SK-N-SH (cell line): Measurements from ENCODE around the gene MANEAL. TPM values are rescaled to one million over a fixed set of nuclear protein-coding genes. Genes with fewer than 3 reads are reported as not detected.

ENCODE experiments used
- CTCF ChIA-PET: fragments of 300-600, 350-600 bp; formaldehyde crosslinking; extraction: SDS; loops from one replicate; lab custom pipeline; 2021; lab: Yijun Ruan, JAX
- POLR2A ChIA-PET: fragments of 350-600 bp; sonication (Branson Sonifier 250); formaldehyde crosslinking; extraction: SDS; loops from one replicate; lab custom pipeline; 2020; ENCODE audit warnings: antibody characterized with exemption, inconsistent platforms; lab: Yijun Ruan, JAX
- DNase-seq: peaks from one replicate; pipeline ENCODE4 v3.0.0; 2012
- H2AFZ ChIP-seq: fragments of 200-600 bp; sonication (generic); 2 replicates; pipeline ENCODE4 v1.8.1; 2016; ENCODE audit warnings: antibody characterized with exemption, mild to moderate bottlenecking, low read depth
- H3F3A ChIP-seq: fragments of 200-600 bp; sonication (generic); replicated peaks from 2 replicates; pipeline ENCODE3; 2016; ENCODE audit warnings: antibody characterized with exemption, mild to moderate bottlenecking; ENCODE audit not compliant: insufficient read depth
- H3K27ac ChIP-seq, 2 experiments: fragments of 200-500 bp in 1 of 2; fragments of 200-600 bp in 1 of 2; sonication (Bioruptor generic) in 1 of 2; sonication (generic), shearing (Covaris generic) in 1 of 2; 2 replicates each; pipeline versions ENCODE4 v1.5.1 to v1.6.1; 2014 to 2016; ENCODE audit warnings: low read depth in 2 of 2, inconsistent platforms in 1 of 2, low read length in 1 of 2, mild to moderate bottlenecking in 1 of 2, mixed read lengths in 1 of 2
- H3K27me3 ChIP-seq: fragments of 200-600 bp; sonication (generic), shearing (Covaris generic); 2 replicates; pipeline ENCODE4 v1.6.1; 2016; ENCODE audit warnings: mixed run types; ENCODE audit not compliant: insufficient read depth
- H3K36me3 ChIP-seq, 2 experiments: fragments of 200-500 bp in 1 of 2; fragments of 200-600 bp in 1 of 2; sonication (Bioruptor generic) in 1 of 2; sonication (generic) in 1 of 2; replicated peaks in 1 of 2; 2 replicates each; pipeline versions ENCODE3 to v1.5.1; 2014 to 2016; ENCODE audit warnings: low read length in 1 of 2, mild to moderate bottlenecking in 1 of 2; ENCODE audit not compliant: insufficient read depth in 2 of 2, control insufficient read depth in 1 of 2
- H3K4me1 ChIP-seq, 2 experiments: fragments of 200-500 bp in 1 of 2; fragments of 200-600 bp in 1 of 2; sonication (Bioruptor generic) in 1 of 2; sonication (generic), shearing (Covaris generic) in 1 of 2; 2 replicates each; pipeline versions ENCODE4 v1.5.1 to v1.6.1; 2014 to 2016; ENCODE audit warnings: low read depth in 1 of 2, low read length in 1 of 2, mixed run types in 1 of 2; ENCODE audit not compliant: insufficient read depth in 2 of 2, control insufficient read depth in 1 of 2
- H3K4me2 ChIP-seq: fragments of 200-600 bp; sonication (generic), shearing (Covaris generic); 2 replicates; pipeline ENCODE4 v1.6.1; 2017; ENCODE audit warnings: mixed run types
- H3K4me3 ChIP-seq, 2 experiments: fragments of 200-500 bp in 1 of 2; fragments of 200-600 bp in 1 of 2; sonication (Bioruptor generic) in 1 of 2; sonication (generic), shearing (Covaris generic) in 1 of 2; 2 replicates each; pipeline versions ENCODE4 v1.5.1 to v1.8.1; 2014 to 2016; ENCODE audit warnings: low read depth in 2 of 2, inconsistent platforms in 1 of 2, low read length in 1 of 2, mild to moderate bottlenecking in 1 of 2, mixed read lengths in 1 of 2, moderate library complexity in 1 of 2
- H3K79me2 ChIP-seq: fragments of 200-600 bp; sonication (generic); 2 replicates; pipeline ENCODE4 v1.8.1; 2017; ENCODE audit warnings: mild to moderate bottlenecking; ENCODE audit not compliant: insufficient read depth
- H3K9ac ChIP-seq: fragments of 200-600 bp; sonication (generic); 2 replicates; pipeline ENCODE4 v1.6.1; 2017; ENCODE audit warnings: mixed run types
- H3K9me2 ChIP-seq: fragments of 200-600 bp; sonication (generic); 2 replicates; pipeline ENCODE4 v1.6.1; 2017; ENCODE audit warnings: mixed run types
- H3K9me3 ChIP-seq: fragments of 200-600 bp; sonication (generic); 2 replicates; pipeline ENCODE4 v1.6.1; 2017; ENCODE audit warnings: mixed run types, mild to moderate bottlenecking, moderate library complexity
- H4K20me1 ChIP-seq: fragments of 200-600 bp; sonication (generic); 2 replicates; pipeline ENCODE4 v1.6.1; 2017; ENCODE audit warnings: mild to moderate bottlenecking, mixed run types; ENCODE audit not compliant: insufficient read depth
- ELF1 ChIP-seq: IDR thresholded peaks from 2 replicates; pipeline ENCODE4 v1.4.0; 2012
- EP300 ChIP-seq, 2 experiments: IDR thresholded peaks; 2 replicates each; pipeline versions ENCODE4 v1.4.0 to v1.6.1; 2012; ENCODE audit warnings: borderline replicate concordance in 1 of 2, low read depth in 1 of 2, low read length in 1 of 2
- FOSL2 ChIP-seq: IDR thresholded peaks from 2 replicates; pipeline ENCODE4 v1.4.0; 2012; ENCODE audit warnings: low read depth, mild to moderate bottlenecking, moderate library complexity, borderline replicate concordance
- FOXM1 ChIP-seq: IDR thresholded peaks from 2 replicates; pipeline ENCODE4 v1.4.0; 2012; ENCODE audit warnings: low read depth, mild to moderate bottlenecking
- GATA2 ChIP-seq: sonication (generic); formaldehyde crosslinking; IDR thresholded peaks from 2 replicates; pipeline ENCODE4 v1.5.0; 2020; ENCODE audit warnings: mild to moderate bottlenecking, missing genetic modification reagents
- MXI1 ChIP-seq: IDR thresholded peaks from 2 replicates; pipeline ENCODE4 v1.6.1; 2012; ENCODE audit warnings: mild to moderate bottlenecking, low read depth, low read length, improper control_type of control experiment
- NFIC ChIP-seq: IDR thresholded peaks from 2 replicates; pipeline ENCODE4 v1.4.0; 2012; ENCODE audit warnings: borderline replicate concordance
- NRF1 ChIP-seq: IDR thresholded peaks from 2 replicates; pipeline ENCODE4 v1.6.1; 2012; ENCODE audit warnings: low read depth, mild to moderate bottlenecking, low read length
- RAD21 ChIP-seq: IDR thresholded peaks from 2 replicates; pipeline ENCODE4 v1.6.1; 2012; ENCODE audit warnings: mild to moderate bottlenecking, low read length
- RCOR1 ChIP-seq: fragments of 150-350 bp; IDR thresholded peaks from 2 replicates; pipeline ENCODE4 v1.6.1; 2017; ENCODE audit warnings: antibody characterized with exemption, low read length
- RFX5 ChIP-seq: IDR thresholded peaks from 2 replicates; pipeline ENCODE4 v1.6.1; 2012; ENCODE audit warnings: mild to moderate bottlenecking, improper control_type of control experiment, low read length
- RXRA ChIP-seq: IDR thresholded peaks from 2 replicates; pipeline ENCODE4 v1.4.0; 2012; ENCODE audit warnings: low read depth, mild to moderate bottlenecking, borderline replicate concordance
- SIN3A ChIP-seq: IDR thresholded peaks from 2 replicates; pipeline ENCODE4 v1.6.1; 2012; ENCODE audit warnings: low read depth, mild to moderate bottlenecking, low read length, moderate library complexity, borderline replicate concordance
- SMC3 ChIP-seq: IDR thresholded peaks from 2 replicates; pipeline ENCODE4 v1.6.1; 2012; ENCODE audit warnings: low read depth, low read length, improper control_type of control experiment
- TAF1 ChIP-seq: IDR thresholded peaks from 2 replicates; pipeline ENCODE4 v1.6.1; 2012; ENCODE audit warnings: low read depth, mild to moderate bottlenecking, low read length, moderate library complexity, borderline replicate concordance
- TEAD4 ChIP-seq: IDR thresholded peaks from 2 replicates; pipeline ENCODE4 v1.4.0; 2012; ENCODE audit warnings: mild to moderate bottlenecking, borderline replicate concordance; ENCODE audit not compliant: insufficient read depth
- WGBS: methylation state at CpG from one replicate; pipeline ENCODE4 v1.1.6; 2017; ENCODE audit warnings: low lambda C conversion rate; 5-methylcytosine and 5-hydroxymethylcytosine counted together
- polyA plus RNA-seq, 3 experiments: library from polyadenylated mRNA; depleted of rRNA; stranded (reverse); fragments of >200 nt; gene quantifications; 2 replicates each; pipeline ENCODE4 v1.2.3, GENCODE V29; 2012
- TF ChIP-seq, protein P1 (sequence below): IDR thresholded peaks from 2 replicates; pipeline ENCODE4 v1.4.0; 2012; ENCODE audit warnings: low read depth
- TF ChIP-seq, protein P2 (sequence below): IDR thresholded peaks from 2 replicates; pipeline ENCODE4 v1.6.1; 2012; ENCODE audit warnings: mild to moderate bottlenecking, low read depth, low read length, moderate library complexity
- TF ChIP-seq, protein P3 (sequence below): IDR thresholded peaks from 2 replicates; pipeline ENCODE4; 2012
- TF ChIP-seq, protein P4 (sequence below): IDR thresholded peaks from 2 replicates; pipeline ENCODE4 v1.4.0; 2012; ENCODE audit warnings: low read depth, borderline replicate concordance

MANEAL gene
- polyA plus RNA-seq, 1 of the 3 experiments (the other 2 are of a cell fraction) = 2.7 TPM

DNA sequence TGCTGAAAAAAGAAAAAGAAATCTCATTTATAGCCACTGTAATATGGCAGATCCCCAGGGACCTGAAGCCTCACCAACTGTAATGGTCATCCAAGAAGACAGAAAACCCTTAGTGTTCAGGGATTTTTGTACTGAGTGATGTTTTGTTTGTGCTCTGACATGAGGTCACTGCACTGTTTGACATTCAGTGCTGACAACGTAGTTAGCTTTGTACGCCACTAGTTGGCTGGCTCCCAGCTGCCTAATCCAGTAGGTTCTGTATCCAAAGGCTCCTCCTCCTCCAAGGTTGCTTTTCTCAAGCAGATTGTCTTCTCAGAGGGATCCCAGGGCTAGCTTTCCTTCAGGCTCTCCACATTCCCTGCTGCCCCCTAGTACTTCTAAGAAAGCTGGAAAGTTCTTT is 23.8 kb downstream of the MANEAL start:
- no peak overlapping the region for H3K4me2 ChIP-seq
- CTCF ChIA-PET = interaction anchor here (0.9 kb wide), 1 partner anchor 42 kb away, joined by 5 read pairs; the partner anchor contains the start of gene MTF1

More for the DNA sequence above, 23.8 kb downstream of the MANEAL start:
- Histone ChIP-seq H3K9me2 (no peaks in the 10 kb centered on the region), H3K27me3 (no peaks in the 10 kb centered on the region), H3K9me3 (no peaks in the 10 kb centered on the region), H3K79me2 (peaks cover 3% of the 10 kb centered on the region; the same call in 1 of the 2 replicates), H3K4me1 (no peaks in the 10 kb centered on the region)
- 33% methylated on average over 2 of the region's 2 CpGs for WGBS
- TF ChIP-seq RAD21 = no peak
- TF ChIP-seq FOXM1 = no peak
- TF ChIP-seq RCOR1 = no peak
- no peak for TF ChIP-seq TAF1
- TF ChIP-seq, protein P1, sequence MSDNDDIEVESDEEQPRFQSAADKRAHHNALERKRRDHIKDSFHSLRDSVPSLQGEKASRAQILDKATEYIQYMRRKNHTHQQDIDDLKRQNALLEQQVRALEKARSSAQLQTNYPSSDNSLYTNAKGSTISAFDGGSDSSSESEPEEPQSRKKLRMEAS = no peak
- no peak for TF ChIP-seq ELF1
- no peak for TF ChIP-seq NRF1
- TF ChIP-seq GATA2 (CRISPR knock-in tag) = no peak
- no peak for TF ChIP-seq TEAD4
- no peak for TF ChIP-seq RXRA
- TF ChIP-seq MXI1 = no peak
- no peak for TF ChIP-seq FOSL2
- TF ChIP-seq SMC3 = no peak
- no peak for TF ChIP-seq RFX5
- no peak for TF ChIP-seq EP300 (IDR thresholded peaks at IDR 0.05; ENCODE audit: borderline replicate concordance in 1 of 2, low read depth in 1 of 2, low read length in 1 of 2)
- no peak for TF ChIP-seq NFIC
- TF ChIP-seq, protein P2, sequence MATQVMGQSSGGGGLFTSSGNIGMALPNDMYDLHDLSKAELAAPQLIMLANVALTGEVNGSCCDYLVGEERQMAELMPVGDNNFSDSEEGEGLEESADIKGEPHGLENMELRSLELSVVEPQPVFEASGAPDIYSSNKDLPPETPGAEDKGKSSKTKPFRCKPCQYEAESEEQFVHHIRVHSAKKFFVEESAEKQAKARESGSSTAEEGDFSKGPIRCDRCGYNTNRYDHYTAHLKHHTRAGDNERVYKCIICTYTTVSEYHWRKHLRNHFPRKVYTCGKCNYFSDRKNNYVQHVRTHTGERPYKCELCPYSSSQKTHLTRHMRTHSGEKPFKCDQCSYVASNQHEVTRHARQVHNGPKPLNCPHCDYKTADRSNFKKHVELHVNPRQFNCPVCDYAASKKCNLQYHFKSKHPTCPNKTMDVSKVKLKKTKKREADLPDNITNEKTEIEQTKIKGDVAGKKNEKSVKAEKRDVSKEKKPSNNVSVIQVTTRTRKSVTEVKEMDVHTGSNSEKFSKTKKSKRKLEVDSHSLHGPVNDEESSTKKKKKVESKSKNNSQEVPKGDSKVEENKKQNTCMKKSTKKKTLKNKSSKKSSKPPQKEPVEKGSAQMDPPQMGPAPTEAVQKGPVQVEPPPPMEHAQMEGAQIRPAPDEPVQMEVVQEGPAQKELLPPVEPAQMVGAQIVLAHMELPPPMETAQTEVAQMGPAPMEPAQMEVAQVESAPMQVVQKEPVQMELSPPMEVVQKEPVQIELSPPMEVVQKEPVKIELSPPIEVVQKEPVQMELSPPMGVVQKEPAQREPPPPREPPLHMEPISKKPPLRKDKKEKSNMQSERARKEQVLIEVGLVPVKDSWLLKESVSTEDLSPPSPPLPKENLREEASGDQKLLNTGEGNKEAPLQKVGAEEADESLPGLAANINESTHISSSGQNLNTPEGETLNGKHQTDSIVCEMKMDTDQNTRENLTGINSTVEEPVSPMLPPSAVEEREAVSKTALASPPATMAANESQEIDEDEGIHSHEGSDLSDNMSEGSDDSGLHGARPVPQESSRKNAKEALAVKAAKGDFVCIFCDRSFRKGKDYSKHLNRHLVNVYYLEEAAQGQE = no peak
- TF ChIP-seq SIN3A = no peak
- TF ChIP-seq, protein P3, sequence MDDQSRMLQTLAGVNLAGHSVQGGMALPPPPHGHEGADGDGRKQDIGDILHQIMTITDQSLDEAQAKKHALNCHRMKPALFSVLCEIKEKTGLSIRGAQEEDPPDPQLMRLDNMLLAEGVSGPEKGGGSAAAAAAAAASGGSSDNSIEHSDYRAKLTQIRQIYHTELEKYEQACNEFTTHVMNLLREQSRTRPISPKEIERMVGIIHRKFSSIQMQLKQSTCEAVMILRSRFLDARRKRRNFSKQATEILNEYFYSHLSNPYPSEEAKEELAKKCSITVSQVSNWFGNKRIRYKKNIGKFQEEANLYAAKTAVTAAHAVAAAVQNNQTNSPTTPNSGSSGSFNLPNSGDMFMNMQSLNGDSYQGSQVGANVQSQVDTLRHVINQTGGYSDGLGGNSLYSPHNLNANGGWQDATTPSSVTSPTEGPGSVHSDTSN = no peak
- TF ChIP-seq, protein P4, sequence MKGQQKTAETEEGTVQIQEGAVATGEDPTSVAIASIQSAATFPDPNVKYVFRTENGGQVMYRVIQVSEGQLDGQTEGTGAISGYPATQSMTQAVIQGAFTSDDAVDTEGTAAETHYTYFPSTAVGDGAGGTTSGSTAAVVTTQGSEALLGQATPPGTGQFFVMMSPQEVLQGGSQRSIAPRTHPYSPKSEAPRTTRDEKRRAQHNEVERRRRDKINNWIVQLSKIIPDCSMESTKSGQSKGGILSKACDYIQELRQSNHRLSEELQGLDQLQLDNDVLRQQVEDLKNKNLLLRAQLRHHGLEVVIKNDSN = no peak
- TF ChIP-seq, all 33 proteins: peak for 0
- H3F3A ChIP-seq = peaks cover 1% of the 10 kb centered on the region
- H4K20me1 ChIP-seq = no peaks in the 10 kb centered on the region
- H3K36me3 ChIP-seq = peaks cover 52 to 66% of the 10 kb centered on the region in 2 experiments
- POLR2A ChIA-PET = interaction anchor here (1.0 kb wide), 1 partner anchor 42 kb away, joined by 3 read pairs; the partner anchor contains the start of gene MTF1
- DNase-seq = no peak
- no peak overlapping the region for H3K4me3 ChIP-seq
- H3K9ac ChIP-seq = no peak overlapping the region
- H3K27ac ChIP-seq = no peak overlapping the region
- no peak overlapping the region for H2AFZ ChIP-seq
